Mucosa of rectum (tissue), 2 donors: ENCODE measurements around the gene FLVCR1.

Source experiments
- H3K27ac ChIP-seq, 2 donors: one replicate each; pipeline ENCODE4 v1.7.0; 2013; ENCODE audit warnings: inconsistent platforms in 2 of 2, low read depth in 2 of 2, low read length in 2 of 2
- H3K27me3 ChIP-seq, 2 donors: one replicate each; pipeline ENCODE4 v1.7.0; 2013; ENCODE audit warnings: low read length in 2 of 2; ENCODE audit not compliant: control insufficient read depth in 2 of 2, insufficient read depth in 2 of 2
- H3K36me3 ChIP-seq, 2 donors: one replicate each; pipeline ENCODE4 v1.7.0; 2013; ENCODE audit warnings: low read length in 2 of 2; ENCODE audit not compliant: control insufficient read depth in 2 of 2, insufficient read depth in 2 of 2
- H3K4me1 ChIP-seq, 2 donors: one replicate each; pipeline ENCODE4 v1.7.0; 2013; ENCODE audit warnings: low read length in 2 of 2, mild to moderate bottlenecking in 1 of 2; ENCODE audit not compliant: control insufficient read depth in 2 of 2, insufficient read depth in 2 of 2
- H3K4me3 ChIP-seq, 2 donors: one replicate each; pipeline ENCODE4 v1.7.0; 2013; ENCODE audit warnings: low read length in 2 of 2
- H3K9ac ChIP-seq, 2 donors: one replicate each; pipeline ENCODE4 v1.7.0; 2013; ENCODE audit warnings: low read length in 2 of 2, low read depth in 1 of 2, mild to moderate bottlenecking in 1 of 2
- H3K9me3 ChIP-seq, 2 donors: one replicate each; pipeline ENCODE4 v1.7.0; 2013; ENCODE audit warnings: low read length in 2 of 2; ENCODE audit not compliant: control insufficient read depth in 2 of 2
- donor health status: healthy.
- donor health status: Normal muscosa, but diverticular disease.

The FLVCR1 gene

DNA sequence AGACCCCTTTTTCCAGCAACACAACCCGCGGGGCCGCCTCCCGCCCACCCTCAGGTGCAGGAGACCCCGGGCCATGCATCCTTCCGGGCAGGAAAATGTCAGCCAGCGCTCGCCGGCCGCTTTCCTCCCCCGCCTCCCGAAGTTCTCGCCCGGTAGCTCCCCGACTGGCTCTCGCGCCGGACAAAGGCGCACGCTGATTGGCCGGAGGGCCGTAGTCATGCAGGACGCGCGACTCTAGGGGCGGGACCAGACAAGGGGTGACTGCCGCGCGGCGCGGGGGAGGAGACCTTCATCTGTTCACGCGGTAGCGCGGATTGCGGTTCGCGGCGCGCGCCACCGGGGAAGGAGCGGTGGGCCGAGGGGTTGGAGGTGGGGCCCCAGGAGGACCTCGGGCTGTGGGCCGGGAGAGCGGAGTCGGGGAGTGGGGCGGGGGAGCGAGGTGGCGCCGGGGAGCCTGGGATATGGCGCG is at the start of gene FLVCR1:
FLVCR1 (plus strand) TSS at position 284 of the 469 bp plus-strand sequence; CDS start at position 462, 178 bp downstream.
- H3K27me3 ChIP-seq: no peaks in the 10 kb centered on the region

DNA sequence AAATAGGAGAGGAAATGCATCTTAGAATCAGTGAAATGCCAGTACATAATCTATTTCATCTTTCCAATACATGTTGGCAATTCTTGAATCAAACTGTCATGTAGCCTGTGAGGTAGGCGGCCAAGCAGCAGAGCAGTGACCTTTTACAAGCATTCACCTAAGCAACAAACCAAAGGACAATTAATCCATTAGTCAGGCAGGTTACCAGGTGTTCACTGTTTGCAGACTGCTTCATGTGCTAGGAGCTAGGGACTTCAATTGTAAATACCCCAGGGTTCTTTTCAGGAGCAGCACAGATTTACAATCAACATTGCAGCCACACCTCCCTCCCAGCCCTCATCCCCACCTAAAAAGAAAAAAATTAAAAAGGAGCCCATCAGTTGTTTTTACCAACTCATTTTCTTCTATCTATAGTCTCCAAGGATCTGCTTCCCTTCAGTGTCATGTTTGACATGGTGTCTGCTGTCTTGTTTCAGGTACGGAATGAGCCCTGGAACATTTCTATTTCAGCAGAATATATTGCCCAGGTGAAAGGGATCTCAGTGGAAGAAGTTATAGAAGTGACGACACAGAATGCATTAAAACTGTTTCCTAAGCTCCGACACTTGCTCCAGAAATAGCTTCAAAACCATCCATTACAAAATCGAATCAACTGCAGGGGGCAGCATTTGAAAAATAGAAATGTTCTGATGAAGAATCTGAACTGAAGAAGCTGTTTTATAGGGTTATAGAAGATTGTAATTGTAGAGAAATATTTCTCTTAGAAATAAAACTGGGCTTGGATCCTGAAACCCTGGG is 43.3 kb upstream of the FLVCR1 start:
- Histone ChIP-seq H3K27ac (no peak overlapping the region), H3K4me3 (no peak overlapping the region), H3K36me3 (no peaks in the 10 kb centered on the region), H3K9ac (no peak overlapping the region), H3K27me3 (no peaks in the 10 kb centered on the region), H3K4me1 (no peaks in the 10 kb centered on the region), H3K9me3 (no peaks in the 10 kb centered on the region)

More for the DNA sequence above, at the start of gene FLVCR1:
- peak within 1 kb of the TSS; percentile 79 to 83 for H3K9ac ChIP-seq
- peaks cover 18 to 25% of the 10 kb centered on the region in 2 donors for H3K4me1 ChIP-seq
- H3K4me3 ChIP-seq: peak within 1 kb of the TSS; percentile 87 to 95
- H3K9me3 ChIP-seq: no peaks in the 10 kb centered on the region
- H3K27ac ChIP-seq: peak within 1 kb of the TSS; percentile 61 to 83
- no peaks in the 10 kb centered on the region for H3K36me3 ChIP-seq

DNA sequence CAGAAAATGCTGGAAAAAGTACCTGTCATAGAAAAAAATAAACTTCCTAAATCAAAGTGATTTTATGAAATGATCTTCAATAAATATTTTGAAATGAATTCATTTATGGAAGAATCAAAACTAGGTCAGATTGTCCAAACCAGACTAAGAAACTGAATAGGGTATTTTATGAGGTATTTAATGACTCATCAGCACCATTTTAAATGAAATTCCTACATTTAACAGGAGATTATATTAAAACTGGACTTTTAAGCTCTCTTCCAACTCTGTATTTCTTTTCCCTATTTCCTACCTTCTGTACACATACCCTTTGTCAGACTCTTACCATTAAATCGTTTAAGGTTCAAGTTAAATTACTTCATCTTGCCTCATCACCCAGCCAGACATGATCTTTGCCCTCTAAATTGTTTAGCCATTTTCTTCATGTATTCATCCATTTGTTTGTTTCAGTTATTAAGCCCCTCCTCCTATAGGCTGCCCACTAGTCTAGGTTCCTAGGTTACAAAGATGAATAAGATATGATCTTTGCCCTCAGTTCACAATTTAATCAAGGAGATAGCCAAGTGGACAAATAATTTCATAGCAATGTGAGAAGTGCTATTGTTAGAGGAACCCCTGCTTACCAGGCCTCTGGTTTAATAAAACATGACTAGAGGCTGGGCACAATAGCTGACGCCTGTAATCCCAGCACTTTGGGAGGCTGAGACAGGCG is 41.4 kb upstream of the FLVCR1 start:
- H3K27ac ChIP-seq: no peak overlapping the region
- no peaks in the 10 kb centered on the region for H3K4me1 ChIP-seq
- no peaks in the 10 kb centered on the region for H3K36me3 ChIP-seq
- H3K4me3 ChIP-seq: no peak overlapping the region
- H3K9me3 ChIP-seq: no peaks in the 10 kb centered on the region
- no peak overlapping the region for H3K9ac ChIP-seq
- no peaks in the 10 kb centered on the region for H3K27me3 ChIP-seq

DNA sequence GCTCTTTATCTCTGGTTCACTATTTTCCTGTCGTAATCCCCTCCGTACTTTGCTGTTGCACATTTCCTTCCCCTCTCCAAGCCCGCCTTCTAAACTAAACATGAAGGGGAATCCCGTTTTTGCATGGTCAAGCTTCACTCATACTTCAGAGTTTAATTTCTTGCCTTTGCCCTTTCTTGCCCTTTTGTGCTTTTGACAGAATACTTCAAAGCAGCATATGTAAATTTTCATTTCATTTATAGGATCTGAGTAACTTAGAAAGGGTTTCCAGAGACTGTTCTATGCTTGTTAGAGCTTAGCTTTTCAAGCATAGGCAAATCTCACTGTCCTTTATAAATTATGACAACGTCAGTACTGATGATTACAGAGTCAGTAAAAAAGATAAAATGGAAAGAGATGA is 38.3 kb upstream of the FLVCR1 start:
- Histone ChIP-seq H3K27me3 (no peaks in the 10 kb centered on the region), H3K4me1 (no peaks in the 10 kb centered on the region), H3K4me3 (no peak overlapping the region), H3K27ac (no peak overlapping the region), H3K9ac (no peak overlapping the region), H3K9me3 (no peaks in the 10 kb centered on the region), H3K36me3 (no peaks in the 10 kb centered on the region)

DNA sequence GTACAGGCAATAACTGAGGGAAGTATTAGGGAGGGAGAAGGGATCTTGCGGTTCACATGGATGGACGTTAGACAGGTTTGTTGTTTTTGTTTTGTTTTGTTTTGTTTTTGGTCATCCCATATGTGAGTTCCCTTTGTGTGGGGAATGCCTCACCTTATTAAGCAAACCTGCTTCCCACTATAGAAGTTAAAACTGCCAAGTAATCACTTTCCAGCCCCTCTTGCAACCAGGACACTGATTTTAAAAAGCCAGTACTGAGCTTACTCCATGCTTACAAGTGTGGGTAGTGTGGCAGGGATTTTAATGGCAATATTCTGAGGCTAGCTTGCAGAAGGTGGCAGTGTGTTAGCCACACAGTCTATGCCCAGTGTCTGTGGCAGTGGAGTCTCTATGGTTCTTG is 37.1 kb upstream of the FLVCR1 start:
- Histone ChIP-seq H3K9ac (no peak overlapping the region), H3K4me1 (no peaks in the 10 kb centered on the region), H3K36me3 (no peaks in the 10 kb centered on the region), H3K27ac (no peak overlapping the region), H3K9me3 (peaks cover 5 to 9% of the 10 kb centered on the region in 2 donors), H3K27me3 (no peaks in the 10 kb centered on the region), H3K4me3 (no peak overlapping the region)

DNA sequence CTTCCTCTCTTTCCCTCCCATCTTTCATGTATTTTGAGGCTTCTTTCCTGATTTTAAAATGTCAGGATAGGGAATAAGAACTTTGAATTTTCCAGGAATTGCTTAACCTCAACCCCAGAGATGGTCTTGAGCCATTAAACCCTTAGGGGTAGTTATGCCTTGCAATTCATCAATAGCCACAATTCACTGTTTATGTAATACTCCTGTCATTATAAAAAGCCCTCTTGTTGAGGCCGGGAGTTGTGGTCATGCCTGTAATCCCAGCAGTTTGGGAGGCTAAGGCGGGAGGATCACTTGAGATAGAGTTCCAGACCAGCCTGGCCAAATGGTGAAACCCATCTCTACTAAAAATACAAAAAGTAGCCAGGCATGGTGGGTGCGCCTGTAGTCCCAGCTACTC is 35.1 kb upstream of the FLVCR1 start:
- Histone ChIP-seq H3K4me1 (peaks cover under 1 to 7% of the 10 kb centered on the region in 2 donors), H3K27me3 (no peaks in the 10 kb centered on the region), H3K36me3 (no peaks in the 10 kb centered on the region), H3K4me3 (no peak overlapping the region), H3K27ac (no peak overlapping the region), H3K9ac (no peak overlapping the region), H3K9me3 (peaks cover 7 to 10% of the 10 kb centered on the region in 2 donors)

DNA sequence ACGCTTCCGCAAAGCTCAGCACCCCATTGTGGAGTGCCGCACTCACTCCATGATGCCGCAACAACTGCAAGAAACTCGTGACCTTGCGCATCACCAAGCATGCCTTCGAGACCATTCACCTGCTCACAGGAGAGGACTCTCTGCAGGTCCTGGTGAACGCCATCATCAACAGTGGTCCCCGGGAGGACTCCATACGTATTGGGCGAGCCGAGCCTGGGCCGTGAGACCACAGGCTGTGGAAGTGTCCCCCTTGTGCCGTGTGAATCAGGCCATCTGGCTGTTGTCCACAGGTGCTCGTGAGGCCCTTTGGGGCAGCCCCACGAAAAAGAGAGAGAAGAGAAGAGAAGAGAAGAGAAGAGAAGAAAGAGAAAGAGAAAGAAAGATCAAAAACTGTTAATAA is 33.9 kb upstream of the FLVCR1 start:
- no peak overlapping the region for H3K4me3 ChIP-seq
- no peaks in the 10 kb centered on the region for H3K36me3 ChIP-seq
- peaks cover 5 to 14% of the 10 kb centered on the region in 2 donors for H3K4me1 ChIP-seq
- no peak overlapping the region for H3K9ac ChIP-seq
- peaks cover 7 to 10% of the 10 kb centered on the region in 2 donors for H3K9me3 ChIP-seq
- H3K27ac ChIP-seq: no peak overlapping the region
- H3K27me3 ChIP-seq: no peaks in the 10 kb centered on the region

DNA sequence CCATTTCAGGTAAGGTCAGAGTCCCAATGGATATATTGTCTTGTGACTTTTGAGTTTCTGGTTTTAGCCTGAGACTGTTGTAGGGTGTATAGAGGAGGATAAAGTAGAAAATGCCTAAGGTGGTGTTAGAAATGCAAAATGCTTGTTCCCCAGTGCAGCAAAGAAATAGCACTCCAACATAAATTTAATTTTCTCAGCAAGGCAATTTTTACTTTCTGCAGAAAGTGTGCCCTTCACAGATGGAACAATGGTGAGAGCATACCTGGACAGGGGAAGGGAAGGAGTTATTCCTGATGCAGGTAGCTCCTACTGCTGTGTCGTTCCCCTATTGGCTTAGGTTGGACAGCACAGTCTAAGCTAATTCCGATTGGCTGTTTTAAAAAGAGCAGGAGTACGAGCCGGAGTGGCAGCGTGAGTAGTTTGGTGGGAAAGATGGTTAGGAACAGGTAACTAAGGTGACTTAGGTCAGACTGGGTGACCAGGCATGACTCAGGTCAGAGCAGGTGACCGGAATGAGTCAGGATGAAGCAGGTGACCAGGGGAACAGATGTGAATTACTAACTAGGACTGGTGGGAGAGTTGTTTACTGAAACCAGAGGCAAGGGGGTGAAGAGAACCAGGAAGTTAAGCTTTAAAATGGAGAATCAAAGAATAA is 32.1 kb upstream of the FLVCR1 start:
- H3K9me3 ChIP-seq: peaks cover 7 to 10% of the 10 kb centered on the region in 2 donors
- no peak overlapping the region for H3K9ac ChIP-seq
- H3K36me3 ChIP-seq: no peaks in the 10 kb centered on the region
- no peak overlapping the region for H3K27ac ChIP-seq
- no peaks in the 10 kb centered on the region for H3K27me3 ChIP-seq
- peaks cover 5 to 14% of the 10 kb centered on the region in 2 donors for H3K4me1 ChIP-seq
- H3K4me3 ChIP-seq: no peak overlapping the region

GRCh38 chr1:212827171-212827776 is 30.8 kb upstream of the FLVCR1 start:
- H3K4me1 ChIP-seq: peaks cover 5 to 14% of the 10 kb centered on the region in 2 donors
- H3K9me3 ChIP-seq: peaks cover 7 to 10% of the 10 kb centered on the region in 2 donors
- H3K4me3 ChIP-seq: peak overlapping the region in 1 of 2 donors; percentile 31
- no peaks in the 10 kb centered on the region for H3K36me3 ChIP-seq
- no peaks in the 10 kb centered on the region for H3K27me3 ChIP-seq
- peak overlapping the region; percentile 32 for H3K27ac ChIP-seq
- H3K9ac ChIP-seq: no peak overlapping the region
